HEK293 (cell line): Measurements from ENCODE around the gene TRIM62.

Source experiments
- CTCF ChIA-PET: fragments of 350-600 bp; formaldehyde crosslinking; extraction: SDS; loops from one replicate; lab custom pipeline; 2021; ENCODE audit warnings: antibody characterized with exemption; lab: Yijun Ruan, JAX
- POLR2A ChIA-PET: fragments of 300-600 bp; formaldehyde crosslinking; extraction: SDS; loops from one replicate; lab custom pipeline; 2020; ENCODE audit warnings: antibody characterized with exemption, inconsistent platforms; lab: Yijun Ruan, JAX
- H3K27ac ChIP-seq: fragments of 200-500 bp; sonication (Bioruptor generic); 2 replicates; pipeline ENCODE4 v1.5.1; 2014; ENCODE audit warnings: low read depth, low read length, control low read depth, inconsistent platforms; ENCODE audit errors: extremely low read depth
- H3K36me3 ChIP-seq, 2 experiments: fragments of 200-500 bp in 1 of 2; sonication (Bioruptor generic) in 1 of 2; 1 replicate in 1 of 2; 2 replicates in 1 of 2; pipeline ENCODE4 v1.5.1; 2014 to 2017; ENCODE audit warnings: inconsistent platforms in 2 of 2, low read length in 2 of 2; ENCODE audit not compliant: control insufficient read depth in 2 of 2, insufficient read depth in 1 of 2
- H3K4me1 ChIP-seq: fragments of 200-500 bp; sonication (Bioruptor generic); 2 replicates; pipeline ENCODE4 v1.5.1; 2014; ENCODE audit warnings: mild to moderate bottlenecking, low read length, inconsistent platforms; ENCODE audit not compliant: control insufficient read depth, insufficient read depth
- H3K4me3 ChIP-seq: 2 replicates; pipeline ENCODE4 v1.5.1; 2011; ENCODE audit warnings: low read depth, mild to moderate bottlenecking, control low read depth, low read length, moderate library complexity
- H3K9me3 ChIP-seq: fragments of 200-500 bp; sonication (Bioruptor generic); 2 replicates; pipeline ENCODE4 v1.5.1; 2014; ENCODE audit warnings: low read depth, low read length, inconsistent platforms; ENCODE audit not compliant: control insufficient read depth, insufficient read depth
- BCL11B ChIP-seq: fragments of 450-650 bp; formaldehyde crosslinking; IDR thresholded peaks from 2 replicates; pipeline ENCODE4 v1.5.1; 2016; ENCODE audit warnings: low read depth, missing biosample characterization, missing genetic modification characterization
- EGR2 ChIP-seq: fragments of 450-650 bp; formaldehyde crosslinking; IDR thresholded peaks from 2 replicates; pipeline ENCODE4 v1.5.1; 2016; ENCODE audit warnings: low read depth, missing biosample characterization, missing genetic modification characterization
- GLI2 ChIP-seq: fragments of 450-650 bp; formaldehyde crosslinking; IDR thresholded peaks from 2 replicates; pipeline ENCODE4; 2017; ENCODE audit warnings: missing biosample characterization, missing genetic modification characterization, low read depth, borderline replicate concordance
- GLIS1 ChIP-seq: fragments of 450-650 bp; formaldehyde crosslinking; IDR thresholded peaks from 2 replicates; pipeline ENCODE4 v1.5.1; 2016; ENCODE audit warnings: missing biosample characterization, missing genetic modification characterization
- HOXA7 ChIP-seq: sonication (generic); formaldehyde crosslinking; IDR thresholded peaks from 2 replicates; pipeline ENCODE4 v1.8.1; 2022; ENCODE audit warnings: missing genetic modification reagents, borderline replicate concordance
- MYNN ChIP-seq: fragments of 450-650 bp; formaldehyde crosslinking; IDR thresholded peaks from 2 replicates; pipeline ENCODE4 v1.5.1; 2016; ENCODE audit warnings: missing biosample characterization, missing genetic modification characterization, borderline replicate concordance
- PRDM1 ChIP-seq: fragments of 450-650 bp; formaldehyde crosslinking; IDR thresholded peaks from 2 replicates; pipeline ENCODE4; 2016; ENCODE audit warnings: missing biosample characterization, missing genetic modification characterization
- SCRT1 ChIP-seq: fragments of 450-650 bp; formaldehyde crosslinking; IDR thresholded peaks from 2 replicates; pipeline ENCODE4 v1.5.1; 2016; ENCODE audit warnings: missing biosample characterization, missing genetic modification characterization, borderline replicate concordance
- ZBTB11 ChIP-seq: fragments of 450-650 bp; formaldehyde crosslinking; conservative IDR thresholded peaks from 2 replicates; pipeline ENCODE4 v1.5.1; 2016; ENCODE audit warnings: low read depth, missing biosample characterization, missing genetic modification characterization
- ZFHX2 ChIP-seq: fragments of 450-650 bp; formaldehyde crosslinking; conservative IDR thresholded peaks from 2 replicates; pipeline ENCODE4 v1.5.1; 2016; ENCODE audit warnings: missing biosample characterization, missing genetic modification characterization
- ZNF121 ChIP-seq: fragments of 450-650 bp; formaldehyde crosslinking; IDR thresholded peaks from 2 replicates; pipeline ENCODE4 v1.5.1; 2016; ENCODE audit warnings: missing biosample characterization, missing genetic modification characterization
- ZNF16 ChIP-seq: fragments of 450-650 bp; formaldehyde crosslinking; IDR thresholded peaks from 2 replicates; pipeline ENCODE4 v1.5.1; 2016; ENCODE audit warnings: low read depth, missing biosample characterization, missing genetic modification characterization
- ZNF341 ChIP-seq: fragments of 450-650 bp; formaldehyde crosslinking; IDR thresholded peaks from 2 replicates; pipeline ENCODE4; 2016; ENCODE audit warnings: low read depth, missing biosample characterization, missing genetic modification characterization
- ZNF626 ChIP-seq: fragments of 450-650 bp; sonication (Bioruptor Pico); formaldehyde crosslinking; IDR thresholded peaks from 2 replicates; pipeline ENCODE4 v1.5.1; 2018; ENCODE audit warnings: missing biosample characterization, missing genetic modification characterization, inconsistent platforms
- ZNF629 ChIP-seq: fragments of 450-650 bp; formaldehyde crosslinking; IDR thresholded peaks from 2 replicates; pipeline ENCODE4 v1.5.1; 2017; ENCODE audit warnings: missing biosample characterization, missing genetic modification characterization
- ZNF660 ChIP-seq: fragments of 450-650 bp; IDR thresholded peaks from 2 replicates; pipeline ENCODE4 v1.5.1; 2018; ENCODE audit warnings: missing biosample characterization, mild to moderate bottlenecking, missing genetic modification characterization
- ZNF791 ChIP-seq: fragments of 450-650 bp; formaldehyde crosslinking; IDR thresholded peaks from 2 replicates; pipeline ENCODE4 v1.5.1; 2016; ENCODE audit warnings: missing biosample characterization, missing genetic modification characterization
- ZNF837 ChIP-seq: fragments of 450-650 bp; formaldehyde crosslinking; IDR thresholded peaks from 2 replicates; pipeline ENCODE4 v1.5.1; 2016; ENCODE audit warnings: missing biosample characterization, missing genetic modification characterization
- ZSCAN30 ChIP-seq: fragments of 450-650 bp; IDR thresholded peaks from 2 replicates; pipeline ENCODE4 v1.5.1; 2018; ENCODE audit warnings: missing biosample characterization, mild to moderate bottlenecking, missing genetic modification characterization, moderate library complexity
- TF ChIP-seq, protein P1 (sequence below): fragments of 450-650 bp; formaldehyde crosslinking; IDR thresholded peaks from 2 replicates; pipeline ENCODE4 v1.5.1; 2017; ENCODE audit warnings: missing biosample characterization, missing genetic modification characterization

The TRIM62 gene

DNA sequence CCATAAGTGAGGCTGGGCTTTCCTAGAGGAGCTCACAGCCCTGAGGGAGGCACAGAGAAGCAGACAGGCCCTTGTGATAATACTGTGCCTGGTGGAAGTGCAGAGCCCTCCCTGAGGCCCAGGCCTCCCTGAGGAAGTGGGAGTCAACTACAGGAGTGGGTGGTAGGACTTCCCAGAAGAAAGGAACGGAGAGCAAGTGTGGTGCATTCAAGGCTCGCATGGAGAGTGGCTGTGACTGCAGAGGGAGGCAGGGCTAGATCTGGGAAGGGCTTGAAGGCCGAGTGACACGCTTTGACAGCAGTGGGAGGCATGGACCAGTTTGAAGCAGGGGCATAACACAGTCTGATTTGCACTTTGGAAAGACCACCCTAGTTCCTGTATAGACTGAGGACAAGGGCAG lies 63.6 kb downstream of the TRIM62 start:
- H3K27ac ChIP-seq = no peak overlapping the region
- peak; percentile 53 for TF ChIP-seq ZNF341 (tag by site-specific recombination)
- peak; percentile 62 for TF ChIP-seq ZFHX2
- TF ChIP-seq, protein P1, sequence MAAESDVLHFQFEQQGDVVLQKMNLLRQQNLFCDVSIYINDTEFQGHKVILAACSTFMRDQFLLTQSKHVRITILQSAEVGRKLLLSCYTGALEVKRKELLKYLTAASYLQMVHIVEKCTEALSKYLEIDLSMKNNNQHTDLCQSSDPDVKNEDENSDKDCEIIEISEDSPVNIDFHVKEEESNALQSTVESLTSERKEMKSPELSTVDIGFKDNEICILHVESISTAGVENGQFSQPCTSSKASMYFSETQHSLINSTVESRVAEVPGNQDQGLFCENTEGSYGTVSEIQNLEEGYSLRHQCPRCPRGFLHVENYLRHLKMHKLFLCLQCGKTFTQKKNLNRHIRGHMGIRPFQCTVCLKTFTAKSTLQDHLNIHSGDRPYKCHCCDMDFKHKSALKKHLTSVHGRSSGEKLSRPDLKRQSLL (tag by site-specific recombination) = no peak
- TF ChIP-seq EGR2 (tag by site-specific recombination) = peak; percentile 42; the same call in 1 of the 2 replicates
- H3K4me1 ChIP-seq = no peaks in the 10 kb centered on the region
- ChIA-PET CTCF (interaction anchor here (2.1 to 3.2 kb wide), 2 partner anchors 9 to 22 kb away, joined by 8 to 13 read pairs; no protein-coding TSS in a partner anchor), POLR2A (no interaction called here)
- no peak overlapping the region for H3K4me3 ChIP-seq
- no peaks in the 10 kb centered on the region for H3K36me3 ChIP-seq
- H3K9me3 ChIP-seq = no peaks in the 10 kb centered on the region

GRCh38 chr1:33117440-33118085 lies 64.3 kb downstream of the TRIM62 start:
- H3K4me1 ChIP-seq = no peaks in the 10 kb centered on the region
- H3K9me3 ChIP-seq = no peaks in the 10 kb centered on the region
- no peaks in the 10 kb centered on the region for H3K36me3 ChIP-seq
- CTCF ChIA-PET = interaction anchor here (1.0 to 3.2 kb wide), 4 partner anchors 10 to 24 kb away, joined by 3 to 13 read pairs (median 6); no protein-coding TSS in a partner anchor
- POLR2A ChIA-PET = no interaction called here
- peak; percentile 61; the same call in 1 of the 2 replicates for TF ChIP-seq ZNF16 (tag by site-specific recombination)
- TF ChIP-seq ZSCAN30 (tag by site-specific recombination) = no peak
- H3K4me3 ChIP-seq = no peak overlapping the region
- H3K27ac ChIP-seq = no peak overlapping the region

DNA sequence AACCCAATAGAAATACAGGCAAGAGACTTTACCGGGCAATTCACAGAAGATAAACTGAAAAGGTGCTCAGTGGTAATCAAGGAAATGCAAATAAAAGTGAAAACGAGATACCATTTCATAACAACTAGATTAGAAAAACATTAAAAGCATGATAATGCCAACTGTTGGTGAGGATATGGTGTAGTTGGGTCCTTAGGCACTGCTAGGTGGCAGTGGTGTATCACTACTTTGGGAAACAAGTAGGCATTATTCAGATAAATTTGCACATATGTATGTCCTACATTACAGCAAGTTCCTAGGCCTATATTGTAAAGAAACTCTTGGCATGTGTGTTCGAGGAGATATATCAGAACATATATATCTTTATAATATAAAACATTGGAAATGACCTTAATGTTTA lies 69.9 kb downstream of the TRIM62 start:
- TF ChIP-seq GLI2 (no peak), SCRT1 (no peak), BCL11B (tag by site-specific recombination) (no peak), ZNF626 (tag by site-specific recombination) (no peak), ZNF660 (tag by site-specific recombination) (no peak), MYNN (tag by site-specific recombination) (no peak), ZNF121 (tag by site-specific recombination) (no peak), ZBTB11 (no peak), HOXA7 (CRISPR knock-in tag) (no peak), ZNF791 (tag by site-specific recombination) (no peak), ZNF837 (tag by site-specific recombination) (no peak), PRDM1 (tag by site-specific recombination) (no peak), ZNF629 (tag by site-specific recombination) (no peak), GLIS1 (tag by site-specific recombination) (no peak)
- ChIA-PET POLR2A (no interaction called here), CTCF (interaction anchor here (0.7 kb wide), 1 partner anchor 288 kb away, joined by 4 read pairs; no protein-coding TSS in a partner anchor)

More for the DNA sequence above, 69.9 kb downstream of the TRIM62 start:
- Histone ChIP-seq H3K36me3 (no peaks in the 10 kb centered on the region), H3K9me3 (no peaks in the 10 kb centered on the region), H3K27ac (no peak overlapping the region), H3K4me3 (no peak overlapping the region), H3K4me1 (no peaks in the 10 kb centered on the region)
